Mesothelial cell of epicardium (in vitro differentiated cells): ENCODE data around the gene SEMA4D. TPM values are rescaled to one million over a fixed set of nuclear protein-coding genes. Genes with fewer than 3 reads are reported as not detected.

ENCODE experiments used
- DNase-seq, 2 experiments: peaks; one replicate each; pipeline ENCODE4 v3.0.0; 2021; ENCODE audit warnings: low spot score in 2 of 2; ENCODE audit not compliant: unreplicated experiment in 2 of 2
- H3K27ac Mint-ChIP-seq: 2 replicates; pipeline ENCODE4 v1.8.0; 2021; ENCODE audit warnings: mixed read lengths
- H3K27me3 Mint-ChIP-seq: 2 replicates; pipeline ENCODE4 v1.8.0; 2021; ENCODE audit warnings: low read depth, mixed read lengths
- H3K36me3 Mint-ChIP-seq: 2 replicates; pipeline ENCODE4 v1.8.0; 2021; ENCODE audit warnings: mixed read lengths
- H3K4me1 Mint-ChIP-seq: 2 replicates; pipeline ENCODE4 v1.8.0; 2021; ENCODE audit warnings: mixed read lengths
- H3K4me3 Mint-ChIP-seq: 2 replicates; pipeline ENCODE4 v1.8.0; 2021; ENCODE audit warnings: mild to moderate bottlenecking, moderate library complexity, mixed read lengths
- H3K9me3 Mint-ChIP-seq: 2 replicates; pipeline ENCODE4 v1.8.0; 2021; ENCODE audit warnings: mixed read lengths
- total RNA-seq: library from RNA; stranded (reverse); gene quantifications from 3 replicates; pipeline ENCODE4 v1.2.1, GENCODE V29; 2021
- TF ChIP-seq, protein P1 (sequence below): fragments of 200-600 bp; sonication (generic); IDR thresholded peaks from one replicate; pipeline ENCODE4 v1.5.0; 2021; ENCODE audit warnings: antibody characterized with exemption; ENCODE audit not compliant: unreplicated experiment

The SEMA4D gene
- total RNA-seq, 1 donor from 2014 or later = 44.7 TPM

GRCh38 chr9:89452561-89452960, 45.4 kb downstream of the SEMA4D start:
- H3K27ac Mint-ChIP-seq = no peak overlapping the region
- H3K27me3 Mint-ChIP-seq = no peaks in the 10 kb centered on the region
- H3K4me1 Mint-ChIP-seq = no peaks in the 10 kb centered on the region
- no peak for DNase-seq
- H3K4me3 Mint-ChIP-seq = no peak overlapping the region
- H3K9me3 Mint-ChIP-seq = no peaks in the 10 kb centered on the region
- TF ChIP-seq, protein P1, sequence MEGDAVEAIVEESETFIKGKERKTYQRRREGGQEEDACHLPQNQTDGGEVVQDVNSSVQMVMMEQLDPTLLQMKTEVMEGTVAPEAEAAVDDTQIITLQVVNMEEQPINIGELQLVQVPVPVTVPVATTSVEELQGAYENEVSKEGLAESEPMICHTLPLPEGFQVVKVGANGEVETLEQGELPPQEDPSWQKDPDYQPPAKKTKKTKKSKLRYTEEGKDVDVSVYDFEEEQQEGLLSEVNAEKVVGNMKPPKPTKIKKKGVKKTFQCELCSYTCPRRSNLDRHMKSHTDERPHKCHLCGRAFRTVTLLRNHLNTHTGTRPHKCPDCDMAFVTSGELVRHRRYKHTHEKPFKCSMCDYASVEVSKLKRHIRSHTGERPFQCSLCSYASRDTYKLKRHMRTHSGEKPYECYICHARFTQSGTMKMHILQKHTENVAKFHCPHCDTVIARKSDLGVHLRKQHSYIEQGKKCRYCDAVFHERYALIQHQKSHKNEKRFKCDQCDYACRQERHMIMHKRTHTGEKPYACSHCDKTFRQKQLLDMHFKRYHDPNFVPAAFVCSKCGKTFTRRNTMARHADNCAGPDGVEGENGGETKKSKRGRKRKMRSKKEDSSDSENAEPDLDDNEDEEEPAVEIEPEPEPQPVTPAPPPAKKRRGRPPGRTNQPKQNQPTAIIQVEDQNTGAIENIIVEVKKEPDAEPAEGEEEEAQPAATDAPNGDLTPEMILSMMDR = no peak
- peaks cover 2% of the 10 kb centered on the region for H3K36me3 Mint-ChIP-seq

DNA sequence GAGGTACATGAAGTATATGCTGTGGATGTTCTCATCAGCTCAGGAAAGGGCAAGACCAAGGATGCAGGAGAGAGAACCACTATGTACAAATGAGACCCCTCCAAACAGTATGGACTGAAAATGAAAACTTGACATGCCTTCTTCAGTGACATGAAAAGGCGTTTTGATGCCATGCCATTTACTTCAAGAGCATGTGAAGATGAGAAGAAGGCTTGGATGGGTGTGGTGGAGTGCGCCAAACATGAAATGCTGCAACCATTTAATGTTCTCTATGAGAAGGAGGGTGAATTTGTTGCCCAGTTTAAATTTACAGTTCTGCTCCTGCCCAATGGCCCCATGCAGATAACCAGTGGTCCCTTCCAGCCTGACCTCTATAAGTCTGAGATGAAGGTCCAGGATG, 47.7 kb downstream of the SEMA4D start:
- no peak overlapping the region for H3K4me3 Mint-ChIP-seq
- no peak for DNase-seq
- H3K36me3 Mint-ChIP-seq = peaks cover 2% of the 10 kb centered on the region
- H3K27me3 Mint-ChIP-seq = no peaks in the 10 kb centered on the region
- H3K27ac Mint-ChIP-seq = no peak overlapping the region
- no peaks in the 10 kb centered on the region for H3K4me1 Mint-ChIP-seq
- TF ChIP-seq, protein P1 = no peak
- no peaks in the 10 kb centered on the region for H3K9me3 Mint-ChIP-seq

- Mint-ChIP-seq H3K27ac (no peak overlapping the region), H3K9me3 (no peaks in the 10 kb centered on the region), H3K36me3 (peaks cover 2% of the 10 kb centered on the region), H3K4me3 (no peak overlapping the region), H3K27me3 (no peaks in the 10 kb centered on the region), H3K4me1 (no peaks in the 10 kb centered on the region)
- TF ChIP-seq, protein P1 = no peak
- DNase-seq = no peak
Measured at GRCh38 chr9:89449261-89449671, 48.6 kb downstream of the SEMA4D start.

DNA sequence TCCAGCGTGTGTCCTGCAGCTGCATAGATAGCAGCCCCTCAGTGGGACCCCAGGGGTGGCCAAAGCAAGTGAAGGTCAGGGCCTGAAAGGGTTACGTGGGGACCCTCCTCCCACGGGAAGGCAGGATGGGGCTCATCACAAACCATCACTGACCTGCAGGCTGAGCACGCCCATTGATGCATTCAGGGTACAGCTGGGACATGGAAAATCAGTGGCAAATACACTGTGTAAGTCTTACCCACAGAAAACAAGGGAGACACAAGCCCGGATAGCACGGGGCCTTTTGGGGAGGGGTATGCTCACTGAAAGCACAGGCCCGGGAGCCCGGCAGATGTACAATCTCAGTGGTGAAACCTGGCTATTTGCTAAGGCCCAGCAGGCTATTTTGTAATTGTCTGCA, 49.1 kb downstream of the SEMA4D start:
- Mint-ChIP-seq H3K36me3 (peaks cover 2% of the 10 kb centered on the region), H3K9me3 (no peaks in the 10 kb centered on the region), H3K4me3 (no peak overlapping the region), H3K27me3 (no peaks in the 10 kb centered on the region), H3K4me1 (no peaks in the 10 kb centered on the region), H3K27ac (no peak overlapping the region)
- TF ChIP-seq, protein P1 = no peak
- no peak for DNase-seq

DNA sequence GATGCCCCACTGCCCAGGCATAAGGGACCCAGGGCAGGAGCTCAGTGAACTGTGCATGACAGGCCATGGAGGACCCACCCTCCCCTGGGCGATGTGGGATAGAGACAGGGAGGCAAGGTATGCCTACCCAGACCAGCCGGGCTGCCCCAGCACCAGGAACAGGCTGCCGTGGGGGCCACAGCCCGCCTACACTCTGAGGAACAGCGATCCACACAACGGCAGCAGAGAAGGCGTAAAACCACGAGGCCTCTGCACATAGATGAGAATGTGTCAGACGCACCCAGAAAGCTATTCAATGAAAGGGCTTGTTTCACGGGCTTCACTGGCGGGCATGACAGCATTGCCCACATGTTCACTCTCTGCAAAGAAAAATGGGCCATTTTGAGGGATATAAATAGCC, 49.5 kb downstream of the SEMA4D start:
- H3K36me3 Mint-ChIP-seq = peaks cover 2% of the 10 kb centered on the region
- no peak overlapping the region for H3K27ac Mint-ChIP-seq
- H3K4me3 Mint-ChIP-seq = no peak overlapping the region
- H3K9me3 Mint-ChIP-seq = no peaks in the 10 kb centered on the region
- no peaks in the 10 kb centered on the region for H3K4me1 Mint-ChIP-seq
- no peak for DNase-seq
- TF ChIP-seq, protein P1 = no peak
- no peaks in the 10 kb centered on the region for H3K27me3 Mint-ChIP-seq

- no peaks in the 10 kb centered on the region for H3K4me1 Mint-ChIP-seq
- no peak overlapping the region for H3K27ac Mint-ChIP-seq
- H3K36me3 Mint-ChIP-seq = no peaks in the 10 kb centered on the region
- H3K27me3 Mint-ChIP-seq = no peaks in the 10 kb centered on the region
- DNase-seq = no peak
- H3K9me3 Mint-ChIP-seq = no peaks in the 10 kb centered on the region
- TF ChIP-seq, protein P1 = no peak
- H3K4me3 Mint-ChIP-seq = no peak overlapping the region
Measured at GRCh38 chr9:89447416-89447815, 50.5 kb downstream of the SEMA4D start.
